Measurements from ENCODE around the gene OR2T34.
"Not testable (repeated sequence)": the region's sequence is repeated elsewhere in the genome, so short reads cannot be mapped to it uniquely, and the experiment has no call there.

OR2T34 gene

DNA sequence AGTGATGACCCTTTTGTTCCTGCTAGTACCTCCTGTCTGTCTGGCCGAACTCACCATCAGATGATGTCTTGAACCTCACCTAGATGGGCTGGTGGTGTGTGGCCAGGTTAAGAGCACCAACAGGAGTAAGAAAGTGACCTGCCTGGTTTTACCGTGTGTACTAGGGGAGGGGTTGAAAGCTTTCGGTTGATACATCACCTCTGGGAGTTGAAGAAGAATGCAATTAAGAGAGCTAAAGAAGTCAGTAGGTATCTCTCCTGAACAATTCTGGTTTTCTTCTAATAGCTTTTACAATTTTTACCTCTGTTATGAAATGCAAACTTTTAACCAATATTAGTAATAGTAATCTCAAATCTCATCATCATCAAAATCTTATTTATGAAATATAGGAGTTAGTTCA is 11.9 kb downstream of the OR2T34 start, which contains the start of gene OR2T29:
OR2T29 (minus strand) TSS at position 101 of the 400 bp plus-strand sequence. CDS start 3,281 bp downstream, outside the sequence.
- H3K27ac ChIP-seq (ENCODE audit: low read depth, low read length); H3K9me3 ChIP-seq (ENCODE audit: control insufficient read depth, insufficient read depth, low read length); H3K27me3 ChIP-seq (ENCODE audit: control insufficient read depth, insufficient read depth, low read length); H3K36me3 ChIP-seq (ENCODE audit: control insufficient read depth, insufficient read depth, low read length); H3K4me3 ChIP-seq (ENCODE audit: low read depth, low read length); H3K9ac ChIP-seq (ENCODE audit: low read depth, low read length); H3K4me1 ChIP-seq (ENCODE audit: control insufficient read depth, insufficient read depth, low read length): not testable (repeated sequence)

- H3K9ac ChIP-seq (ENCODE audit: low read depth, low read length); H3K4me1 ChIP-seq (ENCODE audit: control insufficient read depth, insufficient read depth, low read length); H3K4me3 ChIP-seq (ENCODE audit: low read depth, low read length); H3K36me3 ChIP-seq (ENCODE audit: control insufficient read depth, insufficient read depth, low read length); H3K9me3 ChIP-seq (ENCODE audit: control insufficient read depth, insufficient read depth, low read length); H3K27ac ChIP-seq (ENCODE audit: low read depth, low read length); H3K27me3 ChIP-seq (ENCODE audit: control insufficient read depth, insufficient read depth, low read length): not testable (repeated sequence)
These were observed 23.5 kb downstream of the OR2T34 start for GRCh38 chr1:248551027-248551426.

- H3K27me3 ChIP-seq (ENCODE audit: control insufficient read depth, insufficient read depth, low read length): not testable (repeated sequence)
These were observed 27.2 kb downstream of the OR2T34 start for GRCh38 chr1:248547383-248547782.

GRCh38 chr1:248537449-248537848 is 37.1 kb downstream of the OR2T34 start:
- H3K4me1 ChIP-seq (ENCODE audit: control insufficient read depth, insufficient read depth, low read length); H3K9me3 ChIP-seq (ENCODE audit: control insufficient read depth, insufficient read depth, low read length); H3K36me3 ChIP-seq (ENCODE audit: control insufficient read depth, insufficient read depth, low read length); H3K27ac ChIP-seq (ENCODE audit: low read depth, low read length); H3K27me3 ChIP-seq (ENCODE audit: control insufficient read depth, insufficient read depth, low read length); H3K9ac ChIP-seq (ENCODE audit: low read depth, low read length); H3K4me3 ChIP-seq (ENCODE audit: low read depth, low read length): not testable (repeated sequence)

More at GRCh38 chr1:248547383-248547782, 27.2 kb downstream of the OR2T34 start:
- H3K9ac ChIP-seq (ENCODE audit: low read depth, low read length); H3K27ac ChIP-seq (ENCODE audit: low read depth, low read length); H3K36me3 ChIP-seq (ENCODE audit: control insufficient read depth, insufficient read depth, low read length); H3K9me3 ChIP-seq (ENCODE audit: control insufficient read depth, insufficient read depth, low read length); H3K4me3 ChIP-seq (ENCODE audit: low read depth, low read length); H3K4me1 ChIP-seq (ENCODE audit: control insufficient read depth, insufficient read depth, low read length): not testable (repeated sequence)
